ENCODE measurements around the gene ZNF202. TPM values are rescaled to one million over a fixed set of nuclear protein-coding genes. Genes with fewer than 3 reads are reported as not detected.
"Not testable (repeated sequence)": the region's sequence is repeated elsewhere in the genome, so short reads cannot be mapped to it uniquely, and the experiment has no call there.

The ZNF202 gene
- total RNA-seq, 1 experiment from 2014 or later: 22.1 TPM

DNA sequence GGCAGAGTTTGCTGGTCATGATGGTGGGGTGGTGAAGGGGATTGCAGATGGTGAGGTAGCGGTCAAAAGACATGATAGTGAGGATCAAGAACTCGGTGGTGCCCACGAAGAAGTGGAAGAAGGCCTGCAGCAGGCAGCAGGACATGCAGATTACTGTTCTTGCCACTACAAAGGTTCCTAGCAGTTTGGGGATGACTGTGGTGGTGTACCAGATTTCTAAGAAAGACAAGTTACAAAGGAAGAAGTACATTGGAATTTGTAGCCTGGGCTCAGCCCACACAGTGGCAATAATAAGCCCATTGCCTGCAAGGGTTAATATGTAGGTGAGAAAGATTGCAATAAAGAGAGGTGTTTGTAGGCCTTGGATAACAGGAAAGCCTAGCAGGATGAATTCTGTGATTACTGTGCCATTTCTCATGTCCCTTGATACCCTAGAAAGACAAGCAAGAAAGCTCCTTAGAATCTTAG is 12.7 kb upstream of the ZNF202 start, which contains the start of gene OR6X1:
Gene OR6X1, minus strand, starts transcription at position 418 of the 468 bp plus-strand sequence. Its CDS starts 0 bp downstream, at position 418.
- intact Hi-C loops (cut with micrococcal nuclease): no loop called here
- Mint-ChIP-seq H3K4me1 (ENCODE audit: insufficient read depth, unreplicated experiment) (no peaks in the 10 kb centered on the region), H3K27me3 (ENCODE audit: insufficient read depth, unreplicated experiment) (no peaks in the 10 kb centered on the region), H3K9me3 (ENCODE audit: unreplicated experiment) (no peaks in the 10 kb centered on the region), H3K4me3 (ENCODE audit: unreplicated experiment) (no peak within 1 kb of the TSS), H3K36me3 (ENCODE audit: insufficient read depth, unreplicated experiment) (no peaks in the 10 kb centered on the region), H3K27ac (ENCODE audit: low read depth, unreplicated experiment) (no peak within 1 kb of the TSS)
- TF ChIP-seq, protein P1, sequence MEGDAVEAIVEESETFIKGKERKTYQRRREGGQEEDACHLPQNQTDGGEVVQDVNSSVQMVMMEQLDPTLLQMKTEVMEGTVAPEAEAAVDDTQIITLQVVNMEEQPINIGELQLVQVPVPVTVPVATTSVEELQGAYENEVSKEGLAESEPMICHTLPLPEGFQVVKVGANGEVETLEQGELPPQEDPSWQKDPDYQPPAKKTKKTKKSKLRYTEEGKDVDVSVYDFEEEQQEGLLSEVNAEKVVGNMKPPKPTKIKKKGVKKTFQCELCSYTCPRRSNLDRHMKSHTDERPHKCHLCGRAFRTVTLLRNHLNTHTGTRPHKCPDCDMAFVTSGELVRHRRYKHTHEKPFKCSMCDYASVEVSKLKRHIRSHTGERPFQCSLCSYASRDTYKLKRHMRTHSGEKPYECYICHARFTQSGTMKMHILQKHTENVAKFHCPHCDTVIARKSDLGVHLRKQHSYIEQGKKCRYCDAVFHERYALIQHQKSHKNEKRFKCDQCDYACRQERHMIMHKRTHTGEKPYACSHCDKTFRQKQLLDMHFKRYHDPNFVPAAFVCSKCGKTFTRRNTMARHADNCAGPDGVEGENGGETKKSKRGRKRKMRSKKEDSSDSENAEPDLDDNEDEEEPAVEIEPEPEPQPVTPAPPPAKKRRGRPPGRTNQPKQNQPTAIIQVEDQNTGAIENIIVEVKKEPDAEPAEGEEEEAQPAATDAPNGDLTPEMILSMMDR (IDR thresholded peaks at IDR 0.05; ENCODE audit: unreplicated experiment): no peak
- DNase-seq (ENCODE audit: unreplicated experiment): no peak
- ChIA-PET POLR2A (no interaction called here), CTCF (no interaction called here)
- BruUV-seq (replicated peaks): no TSS peak

DNA sequence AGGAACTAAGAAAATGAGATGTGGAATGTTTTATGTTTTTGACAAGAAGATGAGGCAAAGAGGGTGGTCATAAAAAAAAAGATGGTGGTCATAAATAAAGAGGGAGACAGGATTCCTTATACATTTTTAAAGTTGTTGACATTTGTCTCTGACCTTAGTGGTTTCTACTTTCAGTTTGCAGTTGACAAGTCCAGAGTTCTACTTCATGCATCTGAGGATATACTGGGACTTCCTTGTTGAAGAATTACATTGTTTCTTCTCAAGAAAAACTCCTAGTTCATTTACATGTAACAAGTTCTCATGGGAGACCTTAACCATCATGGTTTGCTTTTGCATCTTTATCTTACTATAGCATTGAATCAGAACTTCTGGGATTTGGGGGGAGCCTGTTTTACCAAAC is 11.7 kb upstream of the ZNF202 start:
- BruUV-seq (replicated peaks): no TSS peak
- no peaks in the 10 kb centered on the region for H3K4me1 Mint-ChIP-seq (ENCODE audit: insufficient read depth, unreplicated experiment)
- no peaks in the 10 kb centered on the region for H3K9me3 Mint-ChIP-seq (ENCODE audit: unreplicated experiment)
- no peaks in the 10 kb centered on the region for H3K27me3 Mint-ChIP-seq (ENCODE audit: insufficient read depth, unreplicated experiment)
- TF ChIP-seq, protein P1 (IDR thresholded peaks at IDR 0.05; ENCODE audit: unreplicated experiment): no peak
- POLR2A ChIA-PET: no interaction called here
- CTCF ChIA-PET: interaction anchor here (0.6 kb wide), 1 partner anchor 663 kb away, joined by 3 read pairs; no protein-coding TSS in a partner anchor
- H3K36me3 Mint-ChIP-seq (ENCODE audit: insufficient read depth, unreplicated experiment): no peaks in the 10 kb centered on the region
- H3K27ac Mint-ChIP-seq (ENCODE audit: low read depth, unreplicated experiment): no peak overlapping the region
- DNase-seq (ENCODE audit: unreplicated experiment): no peak
- H3K4me3 Mint-ChIP-seq (ENCODE audit: unreplicated experiment): no peak overlapping the region
- intact Hi-C loops (cut with micrococcal nuclease): no loop called here

DNA sequence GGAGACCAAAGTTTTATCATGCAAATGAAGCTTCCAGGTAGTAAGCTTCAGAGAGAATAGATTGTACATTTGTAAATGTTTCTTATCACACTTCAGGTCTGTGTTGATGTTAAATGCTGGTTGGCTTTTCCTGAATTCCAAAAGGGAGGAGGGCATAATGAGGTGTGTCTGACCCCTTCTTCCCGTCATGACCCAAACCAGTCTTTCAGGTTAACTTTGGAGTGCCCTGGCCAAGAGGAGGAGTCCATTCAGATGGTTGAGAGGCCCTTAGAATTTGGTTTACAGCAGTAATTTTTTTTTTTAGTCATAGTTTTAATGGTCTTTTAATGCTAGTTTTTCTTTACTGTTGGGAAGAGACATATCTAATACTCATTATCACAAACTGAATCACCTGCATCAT is 10.3 kb upstream of the ZNF202 start:
- H3K36me3 Mint-ChIP-seq (ENCODE audit: insufficient read depth, unreplicated experiment): no peaks in the 10 kb centered on the region
- H3K27me3 Mint-ChIP-seq (ENCODE audit: insufficient read depth, unreplicated experiment): no peaks in the 10 kb centered on the region
- intact Hi-C loops (cut with micrococcal nuclease): no loop called here
- TF ChIP-seq, protein P1 (IDR thresholded peaks at IDR 0.05; ENCODE audit: unreplicated experiment): no peak
- POLR2A ChIA-PET: no interaction called here
- H3K4me3 Mint-ChIP-seq (ENCODE audit: unreplicated experiment): no peak overlapping the region
- no peak overlapping the region for H3K27ac Mint-ChIP-seq (ENCODE audit: low read depth, unreplicated experiment)
- no peak for DNase-seq (ENCODE audit: unreplicated experiment)
- CTCF ChIA-PET: no interaction called here
- H3K9me3 Mint-ChIP-seq (ENCODE audit: unreplicated experiment): no peaks in the 10 kb centered on the region
- no peaks in the 10 kb centered on the region for H3K4me1 Mint-ChIP-seq (ENCODE audit: insufficient read depth, unreplicated experiment)
- BruUV-seq (replicated peaks): no TSS peak

DNA sequence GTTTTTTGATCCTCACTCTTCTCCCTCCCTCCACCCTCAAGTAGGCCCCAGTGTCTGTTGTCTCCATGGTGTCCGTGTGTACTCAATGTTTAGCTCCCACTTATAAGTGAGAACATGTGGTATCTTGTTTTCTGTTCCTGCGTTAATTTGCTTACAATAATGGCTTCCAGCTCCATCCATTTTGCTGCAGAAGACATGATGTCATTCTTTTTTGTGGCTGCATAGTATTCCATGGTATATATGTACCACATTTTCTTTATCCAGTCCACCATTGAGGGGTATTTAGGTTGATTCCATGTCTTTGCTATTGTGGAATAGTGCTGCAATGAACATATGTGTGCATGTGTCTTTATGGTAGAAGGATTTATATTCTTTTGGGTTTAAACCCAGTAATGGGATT is 6.9 kb upstream of the ZNF202 start:
- ChIA-PET CTCF (interaction anchor here (0.6 to 1.1 kb wide), 3 partner anchors 41 to 321 kb away, joined by 3 to 4 read pairs (median 4); no protein-coding TSS in a partner anchor), POLR2A (interaction anchor here (1.1 kb wide), 1 partner anchor 18 kb away, joined by 3 read pairs; no protein-coding TSS in a partner anchor)
- H3K4me1 Mint-ChIP-seq (ENCODE audit: insufficient read depth, unreplicated experiment); H3K27me3 Mint-ChIP-seq (ENCODE audit: insufficient read depth, unreplicated experiment); H3K36me3 Mint-ChIP-seq (ENCODE audit: insufficient read depth, unreplicated experiment); H3K9me3 Mint-ChIP-seq (ENCODE audit: unreplicated experiment); H3K27ac Mint-ChIP-seq (ENCODE audit: low read depth, unreplicated experiment); H3K4me3 Mint-ChIP-seq (ENCODE audit: unreplicated experiment); DNase-seq (ENCODE audit: unreplicated experiment); BruUV-seq (replicated peaks): not testable (repeated sequence)
- intact Hi-C loops (cut with micrococcal nuclease): loop anchor here (10.0 kb wide), 1 partner anchor 446 kb away; no protein-coding TSS in a partner anchor
